Measurements from ENCODE around the gene SLC25A17.

GRCh38 chr22:40766956-40767355, 52.2 kb downstream of the SLC25A17 start:
- TF ChIP-seq EZH2 (IDR thresholded peaks at IDR 0.05; ENCODE audit: low read length) (no peak), CTCF (optimal IDR thresholded peaks at IDR 0.05 in 1 of 3, IDR thresholded peaks at IDR 0.05 in 1 of 3, conservative IDR thresholded peaks at IDR 0.05 in 1 of 3; ENCODE audit: extremely low read depth in 1 of 3, insufficient read depth in 2 of 3, low read length in 3 of 3) (no peak)
